ENCODE measurements around the gene SLC39A9.

GRCh38 chr14:69368381-69368780, 30.1 kb upstream of the SLC39A9 start:
- TF ChIP-seq CTCF (IDR thresholded peaks at IDR 0.05) (no peak), POLR2A (IDR thresholded peaks at IDR 0.05) (no peak)
